CD4-positive, alpha-beta T cell (primary cell): ENCODE data around the gene PSMD5. TPM values are rescaled to one million over a fixed set of nuclear protein-coding genes. Genes with fewer than 3 reads are reported as not detected.

ENCODE experiments used
- ATAC-seq: fragments of 200-7000 bp; cut with Tn5 transposase; one replicate; pipeline ENCODE4 v1.10.0; 2022; ENCODE audit warnings: mild to moderate bottlenecking; ENCODE audit not compliant: poor library complexity
- CTCF ChIA-PET: fragments of 350-600 bp; sonication (Branson Sonifier 250); formaldehyde crosslinking; loops from one replicate; lab custom pipeline; 2021; ENCODE audit warnings: antibody characterized with exemption, inconsistent platforms; lab: Charles Lee
- POLR2A ChIA-PET: fragments of 350-600 bp; sonication (Branson Sonifier 250); formaldehyde crosslinking; loops from one replicate; lab custom pipeline; 2021; ENCODE audit warnings: antibody characterized with exemption, inconsistent platforms; lab: Charles Lee
- DNase-seq, 14 experiments: peaks; one replicate each; pipeline ENCODE4 v3.0.0-alpha.2; 2013 to 2020; ENCODE audit warnings: mixed read lengths in 2 of 14
- H3K27ac ChIP-seq, 2 donors: one replicate each; pipeline versions ENCODE4 v1.5.1 to v1.7.0; 2013; ENCODE audit warnings: low read length in 2 of 2, low read depth in 1 of 2, mild to moderate bottlenecking in 1 of 2
- H3K27me3 ChIP-seq, 2 experiments: 1 replicate in 1 of 2; 2 replicates in 1 of 2; pipeline versions ENCODE4 v1.6.1 to v1.7.0; 2013; ENCODE audit warnings: low read length in 2 of 2, control low read depth in 1 of 2, mild to moderate bottlenecking in 1 of 2, moderate library complexity in 1 of 2; ENCODE audit not compliant: insufficient read depth in 2 of 2, control insufficient read depth in 1 of 2
- H3K36me3 ChIP-seq: one replicate; pipeline ENCODE4 v1.6.1; 2013; ENCODE audit warnings: low read length, control low read depth; ENCODE audit not compliant: insufficient read depth
- H3K4me1 ChIP-seq: one replicate; pipeline ENCODE4 v1.6.1; 2013; ENCODE audit warnings: low read length, control low read depth; ENCODE audit not compliant: insufficient read depth
- H3K4me3 ChIP-seq: one replicate; pipeline ENCODE4 v1.5.1; 2013; ENCODE audit warnings: mild to moderate bottlenecking, low read length, moderate library complexity
- H3K9me3 ChIP-seq, 2 experiments: 1 replicate in 1 of 2; 2 replicates in 1 of 2; pipeline versions ENCODE4 v1.6.1 to v1.7.0; 2013; ENCODE audit warnings: low read length in 2 of 2, mild to moderate bottlenecking in 2 of 2, control low read depth in 1 of 2, moderate library complexity in 1 of 2; ENCODE audit not compliant: control insufficient read depth in 1 of 2, insufficient read depth in 1 of 2
- H3K27ac Mint-ChIP-seq: one replicate; pipeline ENCODE4 v1.8.0; 2020; ENCODE audit warnings: mixed read lengths
- H3K27me3 Mint-ChIP-seq: one replicate; pipeline ENCODE4 v1.8.0; 2021; ENCODE audit warnings: mixed read lengths
- H3K36me3 Mint-ChIP-seq: one replicate; pipeline ENCODE4 v1.8.0; 2021; ENCODE audit warnings: low read depth, mixed read lengths
- H3K4me1 Mint-ChIP-seq: one replicate; pipeline ENCODE4 v1.8.0; 2021; ENCODE audit warnings: low read depth, mixed read lengths
- H3K4me3 Mint-ChIP-seq: one replicate; pipeline ENCODE4 v1.8.0; 2020; ENCODE audit warnings: mild to moderate bottlenecking, mixed read lengths
- H3K9me3 Mint-ChIP-seq: one replicate; pipeline ENCODE4 v1.8.0; 2020; ENCODE audit warnings: mixed read lengths
- CTCF ChIP-seq: fragments of 200-600 bp; IDR thresholded peaks from one replicate; pipeline ENCODE4 v1.8.0; 2022; ENCODE audit warnings: antibody characterized with exemption, mild to moderate bottlenecking
- intact Hi-C, 2 experiments: fragments of 100-400 bp; cut with DNase I in 1 of 2; cut with micrococcal nuclease in 1 of 2; formaldehyde crosslinking; loops; one replicate each; pipeline versions ENCODE4 v1.15.1 to v1.9.0; 2023 to 2025; cut with DNase I, micrococcal nuclease
- total RNA-seq, 174 experiments: library from RNA in 2 of 174; stranded (reverse) in 2 of 174; gene quantifications; one replicate each; pipeline ENCODE4 v1.2.3 and lab custom pipeline; 2021 to 2026

Gene PSMD5
- total RNA-seq, 2 experiments from 2014 or later, result 35.4 to 44.3 TPM

- no peak overlapping the region for H3K27ac ChIP-seq
- DNase-seq (no peak), ATAC-seq (no peak)
- H3K4me3 ChIP-seq, result no peak overlapping the region
- H3K4me3 Mint-ChIP-seq, result no peak overlapping the region
- no peaks in the 10 kb centered on the region for H3K27me3 ChIP-seq
- intact Hi-C loops, result no loop called here
- H3K4me1 Mint-ChIP-seq, result peaks cover 61% of the 10 kb centered on the region
- ChIA-PET POLR2A (interaction anchor here (1.4 to 1.6 kb wide), 2 partner anchors 10 to 39 kb away, joined by 3 read pairs; partner anchors contain the start of gene PSMD5), CTCF (interaction anchor here (1.0 kb wide), 1 partner anchor 25 kb away, joined by 3 read pairs; no protein-coding TSS in a partner anchor)
- no peaks in the 10 kb centered on the region for H3K27me3 Mint-ChIP-seq
- peaks cover 83% of the 10 kb centered on the region for H3K36me3 Mint-ChIP-seq
- H3K36me3 ChIP-seq, result peaks cover 27% of the 10 kb centered on the region
- H3K27ac Mint-ChIP-seq, result peak overlapping the region; percentile 38
- no peak for TF ChIP-seq CTCF
- no peaks in the 10 kb centered on the region for H3K9me3 ChIP-seq
- H3K4me1 ChIP-seq, result peaks cover 7% of the 10 kb centered on the region
- no peaks in the 10 kb centered on the region for H3K9me3 Mint-ChIP-seq
These were observed 9.7 kb upstream of the PSMD5 start for GRCh38 chr9:120852240-120853010.

GRCh38 chr9:120851449-120851848 is 8.7 kb upstream of the PSMD5 start:
- H3K27me3 Mint-ChIP-seq, result no peaks in the 10 kb centered on the region
- Histone ChIP-seq H3K4me3 (no peak overlapping the region), H3K9me3 (no peaks in the 10 kb centered on the region), H3K27ac (no peak overlapping the region), H3K36me3 (peaks cover 17% of the 10 kb centered on the region), H3K27me3 (no peaks in the 10 kb centered on the region), H3K4me1 (peaks cover 14% of the 10 kb centered on the region)
- no peak for TF ChIP-seq CTCF
- intact Hi-C loops, result no loop called here
- ChIA-PET POLR2A (interaction anchor here (0.8 to 1.6 kb wide), 4 partner anchors 9 to 84 kb away, joined by 3 read pairs; partner anchors contain the start of gene PSMD5), CTCF (no interaction called here)
- H3K9me3 Mint-ChIP-seq, result no peaks in the 10 kb centered on the region
- peaks cover 91% of the 10 kb centered on the region for H3K36me3 Mint-ChIP-seq
- H3K4me3 Mint-ChIP-seq, result no peak overlapping the region
- ATAC-seq (no peak), DNase-seq (no peak)
- peaks cover 71% of the 10 kb centered on the region for H3K4me1 Mint-ChIP-seq
- H3K27ac Mint-ChIP-seq, result peak overlapping the region; percentile 38

- Mint-ChIP-seq H3K4me3 (no peak overlapping the region), H3K27ac (peak overlapping the region; percentile 38), H3K36me3 (peaks cover 94% of the 10 kb centered on the region), H3K9me3 (no peaks in the 10 kb centered on the region), H3K4me1 (peaks cover 82% of the 10 kb centered on the region), H3K27me3 (no peaks in the 10 kb centered on the region)
- ChIA-PET CTCF (no interaction called here), POLR2A (interaction anchor here (0.6 kb wide), 1 partner anchor 206 kb away, joined by 3 read pairs; no protein-coding TSS in a partner anchor)
- Histone ChIP-seq H3K4me3 (no peak overlapping the region), H3K36me3 (peaks cover 12% of the 10 kb centered on the region), H3K27me3 (no peaks in the 10 kb centered on the region), H3K27ac (no peak overlapping the region), H3K4me1 (peaks cover 25% of the 10 kb centered on the region), H3K9me3 (no peaks in the 10 kb centered on the region)
- DNase-seq (no peak), ATAC-seq (no peak)
- intact Hi-C loops, result no loop called here
- no peak for TF ChIP-seq CTCF
These were observed 7.6 kb upstream of the PSMD5 start for GRCh38 chr9:120850315-120850714.
